GM13977 (cell line): ENCODE results near the gene CDK12.

Experiments
- DNase-seq: peaks from one replicate; pipeline ENCODE4 v3.0.0; 2012; ENCODE audit warnings: low spot score
- in situ Hi-C: fragments of 300-500 bp; cut with MboI; formaldehyde crosslinking; loops from one replicate; pipeline ENCODE4 v1.12.0; 2022; ENCODE audit warnings: low sequenced_read_pairs, low pct_unique_long_range_greater_than_20kb, mixed read lengths, inconsistent platforms; ENCODE audit not compliant: unreplicated experiment
- TF ChIP-seq, protein P1 (sequence below): IDR thresholded peaks from 2 replicates; pipeline ENCODE4 v1.5.1; 2012; ENCODE audit warnings: mild to moderate bottlenecking, control low read depth; ENCODE audit not compliant: insufficient read depth; ENCODE audit errors: extremely low read depth, missing control alignments

CDK12 gene

GRCh38 chr17:39572121-39572520, 110.8 kb downstream of the CDK12 start:
- in situ Hi-C loops, result no loop called here
- peak; percentile 16 for DNase-seq
- TF ChIP-seq, protein P1, sequence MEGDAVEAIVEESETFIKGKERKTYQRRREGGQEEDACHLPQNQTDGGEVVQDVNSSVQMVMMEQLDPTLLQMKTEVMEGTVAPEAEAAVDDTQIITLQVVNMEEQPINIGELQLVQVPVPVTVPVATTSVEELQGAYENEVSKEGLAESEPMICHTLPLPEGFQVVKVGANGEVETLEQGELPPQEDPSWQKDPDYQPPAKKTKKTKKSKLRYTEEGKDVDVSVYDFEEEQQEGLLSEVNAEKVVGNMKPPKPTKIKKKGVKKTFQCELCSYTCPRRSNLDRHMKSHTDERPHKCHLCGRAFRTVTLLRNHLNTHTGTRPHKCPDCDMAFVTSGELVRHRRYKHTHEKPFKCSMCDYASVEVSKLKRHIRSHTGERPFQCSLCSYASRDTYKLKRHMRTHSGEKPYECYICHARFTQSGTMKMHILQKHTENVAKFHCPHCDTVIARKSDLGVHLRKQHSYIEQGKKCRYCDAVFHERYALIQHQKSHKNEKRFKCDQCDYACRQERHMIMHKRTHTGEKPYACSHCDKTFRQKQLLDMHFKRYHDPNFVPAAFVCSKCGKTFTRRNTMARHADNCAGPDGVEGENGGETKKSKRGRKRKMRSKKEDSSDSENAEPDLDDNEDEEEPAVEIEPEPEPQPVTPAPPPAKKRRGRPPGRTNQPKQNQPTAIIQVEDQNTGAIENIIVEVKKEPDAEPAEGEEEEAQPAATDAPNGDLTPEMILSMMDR, result no peak

- in situ Hi-C loops, result no loop called here
- TF ChIP-seq, protein P1, result no peak
- peak; percentile 85 for DNase-seq
Measured at GRCh38 chr17:39573447-39574298, 112.4 kb downstream of the CDK12 start.

DNA sequence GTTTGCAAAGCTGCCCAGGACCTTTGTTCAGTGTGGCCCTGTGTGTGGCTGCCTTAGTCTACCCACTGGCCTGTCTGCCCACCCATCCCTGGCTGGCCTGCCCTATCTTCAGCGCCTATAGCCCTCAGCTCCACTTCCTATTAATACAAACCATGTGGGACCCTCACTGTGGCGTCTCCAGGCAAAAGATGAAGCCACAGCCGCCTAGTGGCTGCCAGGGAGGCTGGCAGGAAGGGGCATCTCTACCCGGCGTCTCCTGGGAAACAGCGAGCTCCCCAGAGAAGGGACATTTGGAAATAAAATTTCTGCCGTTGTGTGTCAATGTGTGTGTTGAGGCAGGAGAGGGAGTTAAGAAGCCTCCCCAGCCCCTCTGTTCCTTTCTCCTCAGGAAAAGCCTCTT, 114.9 kb downstream of the CDK12 start:
- no peak for DNase-seq
- TF ChIP-seq, protein P1, result peak; percentile 29
- in situ Hi-C loops, result no loop called here

- no peak for DNase-seq
- TF ChIP-seq, protein P1, result no peak
- in situ Hi-C loops, result no loop called here
Measured at GRCh38 chr17:39578272-39578671, 117.0 kb downstream of the CDK12 start.

GRCh38 chr17:39579318-39580081, 118.2 kb downstream of the CDK12 start:
- in situ Hi-C loops, result no loop called here
- TF ChIP-seq, protein P1, result no peak
- DNase-seq, result no peak

DNA sequence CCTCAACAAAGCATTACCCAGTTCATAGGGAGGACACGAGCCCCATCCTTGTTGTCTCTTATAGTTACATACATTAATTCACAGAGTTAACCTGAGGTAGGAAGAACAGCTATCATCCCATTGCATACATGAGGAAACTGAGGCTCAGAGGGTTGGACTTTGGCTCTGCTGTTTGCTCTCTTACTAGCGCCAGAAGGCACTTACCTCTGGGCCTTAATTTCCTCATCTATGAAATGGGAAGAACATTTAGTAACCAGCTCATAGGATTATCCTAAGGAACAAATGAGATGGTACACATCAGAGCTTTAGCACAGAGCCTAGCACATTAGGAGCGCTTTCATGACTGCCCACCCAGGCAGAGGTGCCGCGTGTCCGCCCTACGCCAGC, 118.8 kb downstream of the CDK12 start:
- TF ChIP-seq, protein P1, result no peak
- in situ Hi-C loops, result no loop called here
- no peak for DNase-seq
